ENCODE measurements around the gene INPP4B.

INPP4B gene

DNA sequence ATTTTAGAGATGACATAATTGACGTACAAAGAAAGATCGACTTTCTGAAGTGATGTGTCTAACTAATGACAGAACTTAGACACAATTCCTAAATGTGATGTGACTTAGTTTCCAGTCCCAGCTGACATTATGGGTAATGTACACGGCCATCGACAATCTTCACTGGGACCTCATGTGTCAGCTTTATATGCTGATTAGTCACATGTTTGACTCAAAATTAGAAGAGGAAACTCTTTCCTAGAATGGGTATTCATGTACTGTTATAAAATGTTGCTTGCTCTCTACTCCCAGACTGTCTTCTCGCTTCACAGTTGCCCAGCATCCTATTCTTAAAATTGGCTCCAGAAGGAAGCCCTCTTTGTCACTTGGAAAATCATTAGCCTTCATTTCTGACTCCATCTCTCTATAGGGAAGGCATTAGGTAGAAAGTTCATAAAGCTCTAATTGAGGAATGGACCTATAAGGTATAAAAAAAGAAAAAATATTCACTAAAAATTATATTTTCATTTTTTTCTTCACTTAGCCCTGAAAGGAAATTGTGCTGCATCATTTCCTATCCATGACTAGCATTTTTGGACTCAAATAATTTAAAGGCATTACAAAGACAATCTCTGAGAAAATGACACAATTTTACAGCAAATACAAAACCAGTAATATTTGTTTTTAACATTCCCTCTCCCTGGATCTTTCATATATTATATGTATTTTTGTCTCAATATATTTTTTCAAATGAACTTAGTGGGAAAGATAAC is 554.6 kb downstream of the INPP4B start:
- DNase-seq (ENCODE audit: low spot score), result no peak

DNA sequence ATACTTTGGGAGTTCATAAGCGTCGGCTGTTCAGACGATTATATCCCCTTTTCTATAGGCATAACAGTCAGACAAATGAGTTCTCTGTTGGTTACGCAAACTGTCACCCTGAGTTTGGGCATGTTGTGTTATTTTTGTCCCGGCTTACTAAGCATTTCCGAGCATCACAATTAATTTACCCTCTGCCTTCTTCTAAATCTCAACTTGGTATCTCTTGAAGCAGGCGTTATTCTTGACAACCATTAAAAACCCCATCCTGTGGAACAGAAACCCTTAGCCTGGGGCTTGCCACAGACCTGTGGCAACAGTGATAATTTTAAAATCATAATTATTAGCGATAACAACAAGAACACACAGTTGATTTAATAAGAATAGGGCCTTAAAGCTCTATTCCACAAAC is 558.7 kb downstream of the INPP4B start:
- DNase-seq (ENCODE audit: low spot score), result no peak

DNA sequence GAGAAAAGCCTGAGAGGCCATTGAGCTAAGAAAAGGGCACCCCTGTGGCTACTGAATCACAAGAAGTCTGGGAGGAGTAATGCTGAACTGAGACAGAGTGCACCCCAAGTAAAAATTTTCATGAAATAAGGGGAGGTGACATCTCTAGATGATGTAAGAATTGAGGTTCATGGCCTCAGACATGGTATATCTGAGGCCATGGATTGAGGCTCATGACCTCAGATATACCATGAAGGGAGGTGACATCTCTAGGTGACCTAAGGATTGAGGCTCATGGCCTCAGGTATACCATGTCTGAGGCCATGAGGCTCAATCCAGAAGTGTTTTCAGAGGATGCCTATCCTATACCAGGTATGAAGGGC is 560.9 kb downstream of the INPP4B start:
- DNase-seq (ENCODE audit: low spot score), result no peak

DNA sequence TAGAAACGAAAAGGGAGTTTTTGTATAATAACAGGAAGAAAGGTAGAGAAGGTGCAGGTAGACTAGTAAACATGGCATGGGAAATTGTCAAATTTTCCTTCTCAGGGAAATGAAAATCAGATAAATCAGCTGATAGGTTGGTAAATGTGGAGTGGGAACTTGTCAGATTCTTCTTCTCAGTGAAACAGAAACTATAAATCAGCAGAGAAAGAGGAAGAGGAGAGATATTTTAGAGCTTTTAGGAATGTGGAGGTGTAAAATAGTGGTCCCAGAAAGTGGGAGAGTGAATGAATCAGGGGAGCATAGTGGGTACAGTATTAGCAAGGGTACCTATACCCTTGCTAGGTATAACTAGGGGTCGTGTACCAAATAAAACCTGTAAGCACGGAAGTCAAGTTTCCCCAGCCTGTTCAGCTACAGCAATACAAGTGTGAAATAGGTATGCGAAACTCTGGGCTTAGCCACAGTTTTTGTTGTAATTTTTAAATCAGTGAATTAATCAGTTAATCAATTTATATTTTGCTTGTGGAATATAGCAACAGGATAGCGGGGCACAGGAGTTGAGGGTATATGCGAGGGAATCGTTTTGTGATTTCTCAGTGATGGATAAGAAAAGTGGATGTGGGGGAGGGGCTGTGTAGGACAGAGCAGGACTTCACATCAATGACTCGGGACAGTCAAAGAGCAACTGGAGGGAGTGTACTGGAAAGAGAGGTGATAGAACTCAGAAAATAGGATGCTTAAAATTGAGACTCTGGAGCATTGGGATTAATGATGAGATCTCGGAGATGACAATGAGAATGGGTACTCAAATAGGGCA is 561.5 kb downstream of the INPP4B start:
- no peak for DNase-seq (ENCODE audit: low spot score)

DNA sequence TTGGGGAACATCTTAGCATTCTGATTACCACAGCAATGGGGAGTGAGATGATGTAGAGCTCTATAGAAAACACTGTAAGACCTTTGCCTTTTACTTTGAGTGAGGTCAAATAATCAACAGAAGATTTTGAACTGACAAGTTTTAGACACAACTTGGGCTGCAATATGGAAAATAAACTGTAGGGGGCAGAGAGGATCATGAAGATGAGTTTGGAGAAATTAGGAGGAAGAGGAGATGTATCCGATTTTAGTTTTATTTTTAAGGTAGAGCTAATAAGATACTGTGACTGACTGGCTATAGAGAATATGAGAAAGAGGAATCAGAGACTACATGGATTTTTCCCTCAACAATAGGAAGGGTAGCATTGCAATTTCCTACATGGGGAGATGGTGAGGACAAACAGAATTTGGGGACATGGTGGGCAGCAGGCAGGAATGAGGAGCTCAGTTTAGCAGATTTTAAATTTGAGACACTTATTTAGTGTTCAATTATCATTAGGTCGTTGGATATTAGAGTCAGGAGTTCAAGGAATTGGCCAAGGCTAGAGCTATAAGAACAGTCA is 563.1 kb downstream of the INPP4B start:
- no peak for DNase-seq (ENCODE audit: low spot score)

DNA sequence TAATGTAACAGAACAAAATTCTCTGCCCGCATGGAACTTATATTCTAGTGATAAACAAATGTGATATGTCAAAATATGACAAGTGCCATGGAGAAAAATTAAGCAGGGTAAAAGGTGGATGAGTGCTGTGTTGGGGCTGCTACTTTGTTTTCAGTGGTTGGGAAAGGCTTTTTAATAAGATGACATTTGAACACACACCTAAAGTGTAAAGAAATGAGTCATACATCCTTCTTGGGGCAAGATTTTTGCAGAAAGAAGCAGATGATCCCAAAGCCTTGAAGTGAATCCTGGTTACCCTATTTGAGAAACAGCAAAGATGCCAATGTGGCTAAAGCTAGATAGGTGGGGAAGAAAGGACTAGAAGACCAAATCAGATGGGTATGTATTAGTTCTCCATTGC is 564.1 kb downstream of the INPP4B start:
- DNase-seq (ENCODE audit: low spot score), result no peak

DNA sequence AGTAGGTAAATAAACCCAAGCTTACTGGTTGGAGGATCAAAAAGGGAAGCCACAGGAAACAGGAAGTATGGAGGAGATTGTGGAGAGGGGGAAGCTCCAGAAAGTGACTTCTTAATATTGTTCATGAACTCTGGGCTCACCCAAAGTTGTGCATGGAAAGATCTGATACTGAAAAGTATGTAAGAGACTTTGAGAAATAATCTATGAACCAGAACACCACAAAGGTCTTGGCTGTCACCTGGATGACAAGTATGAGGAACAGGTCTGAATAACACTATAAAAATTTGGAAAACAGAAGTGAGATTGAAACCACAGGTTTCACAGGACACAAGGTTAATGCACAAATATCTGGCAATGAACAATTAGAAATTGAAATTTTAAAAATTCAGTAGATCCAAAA is 567.4 kb downstream of the INPP4B start:
- no peak for DNase-seq (ENCODE audit: low spot score)

DNA sequence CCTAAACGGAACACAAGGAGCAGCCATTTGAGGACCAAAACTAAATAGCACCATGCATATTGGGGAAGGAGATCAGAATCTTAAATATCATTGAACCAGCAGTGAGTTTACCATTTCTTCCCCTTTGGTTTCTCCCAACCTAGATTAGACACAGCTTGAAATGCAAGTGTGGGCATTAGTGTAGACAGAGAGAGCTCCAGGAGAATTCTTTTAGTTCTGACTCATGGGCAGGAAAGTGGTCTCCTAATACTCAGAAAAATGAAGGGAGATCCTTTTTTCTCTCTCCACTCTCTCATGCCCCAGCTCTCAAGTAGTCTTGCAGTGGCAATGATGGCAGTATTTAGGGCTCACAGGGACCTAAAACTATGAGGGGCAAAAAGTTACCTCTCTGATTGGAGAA is 567.9 kb downstream of the INPP4B start:
- DNase-seq (ENCODE audit: low spot score), result no peak

DNA sequence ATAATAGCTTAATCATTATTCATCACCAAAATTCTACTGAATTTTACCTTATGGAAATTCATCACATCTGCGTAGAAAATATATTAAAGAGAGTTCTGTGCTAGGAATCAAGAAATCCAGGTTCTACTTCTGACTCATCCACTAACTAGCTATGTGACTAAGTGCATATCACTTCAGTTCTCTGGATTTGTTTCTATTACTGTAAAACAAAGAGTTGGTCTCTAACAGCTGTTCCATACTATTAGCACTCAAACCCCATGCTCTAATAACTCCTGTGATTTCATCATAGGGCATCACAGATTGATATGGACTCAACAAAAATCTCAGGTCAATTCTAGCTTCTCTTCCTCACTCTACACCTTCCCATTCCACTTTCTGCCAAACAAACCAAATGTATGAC is 572.0 kb downstream of the INPP4B start:
- DNase-seq (ENCODE audit: low spot score), result no peak

DNA sequence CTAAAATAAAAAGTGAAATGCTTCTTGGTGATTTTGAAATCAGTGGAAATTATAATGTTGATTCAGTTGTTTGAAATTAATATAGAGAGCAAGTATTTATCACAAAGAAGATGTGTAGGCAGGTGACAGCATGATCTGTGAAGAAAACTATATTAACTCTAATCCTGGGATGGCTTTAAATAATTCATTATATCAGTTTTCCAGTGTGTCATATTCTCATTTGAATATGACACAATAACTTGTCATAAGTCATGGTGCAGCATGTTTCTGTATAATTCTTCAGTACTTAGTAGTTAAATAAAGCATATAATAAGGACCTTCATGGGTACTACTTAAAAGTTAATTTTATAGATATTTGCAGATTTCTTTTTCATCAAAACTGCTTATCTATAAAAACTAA is 573.6 kb downstream of the INPP4B start:
- no peak for DNase-seq (ENCODE audit: low spot score)

DNA sequence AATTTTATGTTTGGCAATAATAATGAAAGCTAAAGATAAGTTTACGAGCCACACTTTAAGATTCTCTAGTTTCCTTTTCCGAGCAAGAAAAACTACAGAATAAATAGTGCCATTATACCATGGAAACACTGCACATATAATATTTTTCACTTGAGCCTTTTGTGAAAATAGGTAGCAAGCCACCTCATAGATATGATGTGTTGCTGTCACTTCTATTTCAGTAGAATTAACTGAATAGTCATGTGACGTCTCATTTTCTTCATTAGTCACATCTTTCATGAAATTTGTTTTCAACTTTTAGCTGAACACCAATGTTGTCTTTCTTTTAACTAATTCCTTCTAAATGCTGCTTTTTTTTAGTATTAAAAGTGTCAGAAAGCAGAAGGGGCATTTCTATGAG is 574.3 kb downstream of the INPP4B start:
- no peak for DNase-seq (ENCODE audit: low spot score)

DNA sequence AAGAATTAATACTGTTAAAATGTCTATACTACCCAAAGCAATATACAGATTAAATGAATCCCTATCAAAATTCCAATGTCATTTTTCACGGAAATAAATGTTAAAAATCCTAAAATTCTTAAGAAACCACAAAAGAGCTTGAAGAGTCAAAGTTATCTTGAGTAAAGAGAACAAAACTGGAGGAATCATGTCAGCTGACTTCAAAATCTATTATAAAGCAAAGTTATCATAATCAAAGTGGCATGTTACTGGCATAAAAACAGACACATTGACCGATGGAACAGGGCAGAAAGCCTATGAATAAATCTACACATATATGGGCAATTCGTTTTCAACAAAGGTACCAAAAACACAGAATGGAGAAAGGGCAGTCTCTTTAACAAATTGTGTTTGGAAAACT is 579.0 kb downstream of the INPP4B start:
- no peak for DNase-seq (ENCODE audit: low spot score)

DNA sequence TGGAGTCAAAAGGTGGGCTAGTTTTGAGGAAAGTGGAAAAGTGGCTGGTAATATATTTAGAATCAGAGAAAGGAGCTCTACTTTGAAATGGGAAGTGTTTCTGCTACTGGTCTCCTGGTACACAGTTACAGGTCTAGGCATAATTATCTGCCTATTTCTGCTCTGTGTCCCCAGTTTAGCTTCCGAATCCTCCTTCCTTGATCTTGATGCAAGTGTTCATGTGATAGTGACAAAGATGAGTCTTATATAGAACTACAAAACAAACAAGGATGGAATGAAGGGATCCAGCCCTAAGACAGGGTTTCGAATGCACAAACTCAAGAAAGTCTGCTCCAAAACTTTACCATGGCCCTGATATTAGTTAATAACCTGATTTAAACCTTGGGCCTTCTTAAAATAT is 580.2 kb downstream of the INPP4B start:
- DNase-seq (ENCODE audit: low spot score), result no peak

DNA sequence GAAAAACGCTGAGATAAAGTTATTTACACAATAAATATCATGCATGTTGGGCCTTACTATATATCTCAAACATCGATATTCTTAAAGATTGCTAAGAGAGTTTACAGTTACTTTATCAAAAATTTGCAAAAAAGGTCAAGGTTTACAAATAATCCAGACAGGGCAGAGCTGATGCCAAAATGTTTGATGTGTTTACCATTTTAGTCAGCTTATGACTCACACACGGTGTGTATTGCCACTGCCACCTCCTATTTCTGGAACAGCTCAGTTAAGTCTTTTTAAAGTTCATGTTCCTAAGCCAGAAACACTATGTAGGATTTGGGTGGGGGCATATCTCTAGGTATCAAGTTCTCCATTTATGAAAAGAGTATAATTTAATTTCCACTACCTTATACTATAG is 580.6 kb downstream of the INPP4B start:
- DNase-seq (ENCODE audit: low spot score), result peak; percentile 43

DNA sequence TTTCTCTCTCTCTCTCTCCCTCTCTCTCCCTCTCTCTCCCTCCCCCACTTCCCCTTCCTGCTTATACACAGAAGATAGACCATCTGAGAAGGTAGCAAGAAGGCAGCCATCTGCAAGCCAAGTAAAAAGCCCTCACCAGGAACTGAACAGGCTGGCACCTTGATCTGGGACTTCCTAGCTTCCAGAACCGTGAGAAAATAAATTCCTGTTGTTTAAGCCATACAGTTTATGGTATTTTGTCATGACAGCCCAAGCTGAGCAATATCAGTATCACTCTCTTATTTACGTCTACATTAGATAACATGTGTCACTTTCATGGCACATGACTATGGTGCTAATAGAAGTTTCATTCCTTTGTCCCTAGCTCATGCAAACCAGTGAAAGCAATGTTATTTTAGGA is 581.1 kb downstream of the INPP4B start:
- DNase-seq (ENCODE audit: low spot score), result no peak

DNA sequence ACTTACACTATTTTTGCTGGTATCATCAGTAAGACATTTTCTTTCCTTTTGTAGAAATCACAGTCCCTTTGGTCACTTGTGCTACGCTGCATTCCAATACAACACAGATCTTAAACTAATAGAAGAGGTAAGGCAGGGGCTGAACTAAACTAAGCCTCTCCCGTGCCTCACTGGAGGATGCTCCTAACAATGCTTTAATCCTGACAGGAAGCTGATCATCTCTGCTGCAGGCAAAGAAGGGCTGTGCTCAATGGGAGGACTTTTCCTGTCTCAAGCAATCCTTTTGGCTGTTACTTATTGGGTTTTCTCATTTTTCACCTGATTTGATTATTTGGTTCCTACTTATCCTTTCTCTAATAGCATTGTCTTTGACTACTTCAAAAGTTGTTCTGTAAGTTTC is 583.1 kb downstream of the INPP4B start:
- no peak for DNase-seq (ENCODE audit: low spot score)

DNA sequence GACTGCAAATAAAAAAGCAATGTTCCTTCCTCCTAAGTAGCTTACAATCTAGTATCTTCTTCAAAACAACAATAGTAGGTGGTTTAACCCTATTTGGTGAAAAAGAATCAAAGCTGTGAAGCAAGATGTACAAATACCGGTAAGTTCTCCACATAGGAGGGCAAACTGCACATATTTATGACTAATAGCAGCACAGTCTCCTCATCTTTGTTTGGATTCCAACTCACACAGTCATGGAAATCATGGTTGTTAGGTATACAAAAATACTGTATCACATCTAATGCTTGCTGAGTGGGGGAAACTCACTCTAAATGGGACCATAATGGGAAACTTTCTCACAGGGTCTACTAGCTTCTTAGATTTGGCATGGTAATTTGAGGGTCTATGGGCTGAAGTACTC is 597.2 kb downstream of the INPP4B start:
- DNase-seq (ENCODE audit: low spot score), result no peak

DNA sequence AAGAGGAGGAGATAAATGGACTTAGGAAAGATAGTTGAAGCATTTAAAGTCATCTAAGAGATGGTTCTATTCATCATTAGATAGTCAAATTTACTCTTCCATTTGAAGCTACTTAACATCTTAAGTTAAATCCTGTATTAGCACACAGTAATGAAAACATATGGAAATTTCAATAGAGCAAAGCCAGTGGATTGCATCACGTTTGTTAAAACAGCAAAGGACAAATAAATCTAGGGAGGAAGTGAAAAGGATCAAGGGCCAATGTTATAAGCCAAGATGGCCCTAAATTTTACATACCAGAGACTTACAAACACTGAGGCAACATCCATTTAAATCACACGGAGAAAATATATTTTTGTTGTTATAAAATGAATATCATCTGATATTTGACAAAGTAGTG is 602.8 kb downstream of the INPP4B start:
- DNase-seq (ENCODE audit: low spot score), result no peak

DNA sequence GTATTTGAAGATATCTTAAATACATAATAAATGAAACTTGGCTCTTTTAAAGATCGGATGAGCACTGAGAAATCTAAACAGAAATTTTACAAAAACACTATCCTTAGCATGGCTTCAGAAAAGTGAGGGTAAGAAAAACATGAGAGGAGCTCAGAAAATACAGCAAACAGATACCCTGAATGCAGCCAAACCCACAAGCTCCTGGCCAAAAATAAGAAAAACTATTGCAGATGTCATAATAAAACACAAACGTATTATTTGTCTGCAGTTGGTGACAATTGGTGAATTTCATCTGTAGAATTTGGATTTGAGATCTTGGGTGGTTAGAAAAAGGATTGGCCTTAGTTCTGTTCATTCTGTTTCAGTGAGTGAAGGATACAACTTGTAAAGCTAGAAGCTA is 603.9 kb downstream of the INPP4B start:
- no peak for DNase-seq (ENCODE audit: low spot score)

DNA sequence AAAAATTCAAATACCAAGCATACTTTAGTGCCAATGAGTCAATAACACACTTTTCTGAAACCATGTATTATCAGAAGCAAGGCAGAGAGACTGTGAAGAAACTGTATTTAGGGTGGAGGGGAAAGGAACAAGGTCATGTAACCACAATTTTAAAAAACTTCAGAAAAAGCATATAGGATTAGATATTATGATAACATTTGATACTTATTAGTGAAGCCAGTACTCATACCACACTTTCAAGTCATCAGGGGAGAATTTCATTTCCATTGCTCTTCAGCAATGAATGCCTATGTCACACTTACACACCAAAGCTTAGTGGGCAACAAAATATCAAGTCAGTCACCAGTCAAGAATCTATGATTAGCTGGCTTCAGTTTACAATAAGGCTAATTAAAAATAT is 607.5 kb downstream of the INPP4B start:
- no peak for DNase-seq (ENCODE audit: low spot score)

DNA sequence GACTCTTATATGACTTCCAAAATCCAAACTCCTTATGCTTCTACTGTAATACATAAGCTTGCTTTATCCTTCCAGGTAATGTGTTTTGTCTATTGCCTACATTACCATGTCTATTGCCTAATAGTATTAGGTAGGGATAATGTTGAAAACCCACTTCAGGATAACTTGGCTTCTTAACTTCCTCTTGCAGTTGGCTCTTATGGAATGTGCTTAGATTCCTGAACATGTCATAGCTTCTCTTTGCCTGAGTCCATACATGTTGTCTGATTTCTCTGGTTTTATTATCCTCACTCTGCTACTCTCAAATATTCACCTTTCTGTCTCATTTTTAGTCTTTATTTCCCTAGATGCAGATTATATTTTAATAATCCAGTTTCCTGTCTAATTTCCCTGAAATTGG is 609.8 kb downstream of the INPP4B start:
- no peak for DNase-seq (ENCODE audit: low spot score)

DNA sequence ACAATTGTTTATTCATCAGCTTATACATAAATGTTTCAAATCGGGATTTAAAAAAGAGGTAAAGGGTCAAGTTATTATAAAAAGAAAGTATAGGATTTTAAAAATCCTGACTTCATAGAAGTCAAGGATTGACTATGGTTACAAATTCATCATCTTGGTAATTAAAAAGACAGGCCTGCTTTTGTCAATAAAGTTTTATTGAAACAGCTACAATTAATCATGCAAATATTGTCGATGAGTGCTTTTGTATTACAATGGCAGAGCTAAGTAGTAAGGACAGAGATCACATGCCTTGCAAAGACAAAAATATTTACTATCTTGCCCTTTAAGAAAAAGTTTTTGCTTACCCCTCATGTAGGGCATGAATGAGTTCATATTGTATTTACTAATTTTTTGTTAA is 614.3 kb downstream of the INPP4B start:
- no peak for DNase-seq (ENCODE audit: low spot score)

DNA sequence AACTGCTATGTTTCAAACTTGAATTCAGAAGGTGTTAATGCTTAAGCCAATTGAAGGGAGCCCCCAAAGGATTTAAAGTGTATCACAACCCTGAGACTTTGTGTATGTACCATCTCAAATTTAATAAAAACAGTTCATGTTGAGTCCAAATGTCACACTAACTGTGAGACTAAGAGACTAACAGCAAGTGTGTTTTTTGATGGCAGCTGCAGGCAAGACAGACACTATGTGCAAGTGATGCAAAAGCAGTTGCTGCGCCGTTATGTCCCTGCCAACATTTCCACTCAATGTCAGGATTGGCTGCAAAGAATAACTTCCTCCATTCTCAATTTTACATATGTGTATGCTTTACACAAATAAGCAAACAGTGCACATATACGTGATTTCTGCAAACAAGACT is 615.1 kb downstream of the INPP4B start:
- DNase-seq (ENCODE audit: low spot score), result no peak

DNA sequence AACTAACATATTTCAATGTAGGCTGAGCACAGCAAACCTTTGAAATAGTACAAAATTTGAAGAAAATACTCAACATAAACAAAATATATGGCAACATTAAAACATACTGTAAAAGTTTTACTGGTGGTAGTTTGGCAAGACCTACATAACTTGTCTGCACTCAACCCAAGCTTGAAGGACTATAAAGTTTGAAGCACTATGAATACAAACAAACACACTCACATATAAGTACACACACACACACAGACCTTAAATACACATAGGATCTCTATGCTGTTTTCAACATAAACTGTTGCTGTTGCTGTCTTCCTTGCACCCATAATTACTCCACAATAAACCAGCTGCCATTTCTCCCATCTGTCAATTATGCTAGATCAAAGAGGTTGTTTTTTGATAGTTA is 620.1 kb downstream of the INPP4B start:
- no peak for DNase-seq (ENCODE audit: low spot score)

All from LoVo (cell line).